SKM-1 (cell line): Measurements from ENCODE around the gene SAPCD2.
A peak's percentile ranks its signal among the peaks of the same experiment; 100 is the strongest.
"Not testable (repeated sequence)": the region's sequence is repeated elsewhere in the genome, so short reads cannot be mapped to it uniquely, and the experiment has no call there.

Source experiments
- DNase-seq: peaks from one replicate; lab custom pipeline; 2025; ENCODE audit not compliant: unreplicated experiment; lab: John Stamatoyannopoulos, UW

SAPCD2 gene

GRCh38 chr9:137070201-137070905 lies at the start of gene SAPCD2:
Gene SAPCD2 (minus strand): TSS chr9:137070557. CDS start chr9:137070460, 97 bp downstream.
- DNase-seq: peak; percentile 80

GRCh38 chr9:137118092-137118603 lies 47.8 kb upstream of the SAPCD2 start:
- not testable (repeated sequence) for DNase-seq

GRCh38 chr9:137117269-137117731 lies 46.9 kb upstream of the SAPCD2 start:
- no peak for DNase-seq

GRCh38 chr9:137116728-137117127 lies 46.4 kb upstream of the SAPCD2 start:
- DNase-seq: no peak

- no peak for DNase-seq
Measured at GRCh38 chr9:137116027-137116507, 45.7 kb upstream of the SAPCD2 start.

GRCh38 chr9:137115394-137116026 lies 45.2 kb upstream of the SAPCD2 start:
- no peak for DNase-seq

GRCh38 chr9:137114613-137115393 lies 44.4 kb upstream of the SAPCD2 start, which contains the start of gene DPP7:
Gene DPP7 (minus strand): TSS chr9:137114733. CDS start chr9:137114713, 20 bp downstream.
- DNase-seq: peak; percentile 25

GRCh38 chr9:137114220-137114612 lies 43.9 kb upstream of the SAPCD2 start:
- no peak for DNase-seq

GRCh38 chr9:137113385-137114159 lies 43.2 kb upstream of the SAPCD2 start:
- DNase-seq: no peak

GRCh38 chr9:137112564-137113384 lies 42.4 kb upstream of the SAPCD2 start:
- DNase-seq: no peak

- no peak for DNase-seq
Measured at GRCh38 chr9:137111788-137112563, 41.6 kb upstream of the SAPCD2 start.

GRCh38 chr9:137110911-137111787 lies 40.8 kb upstream of the SAPCD2 start:
- no peak for DNase-seq

GRCh38 chr9:137110147-137110910 lies 40.0 kb upstream of the SAPCD2 start:
- no peak for DNase-seq

- DNase-seq: no peak
Measured at GRCh38 chr9:137109250-137110146, 39.1 kb upstream of the SAPCD2 start.

GRCh38 chr9:137108608-137109249 lies 38.4 kb upstream of the SAPCD2 start:
- no peak for DNase-seq

- DNase-seq: no peak
Measured at GRCh38 chr9:137107982-137108381, 37.6 kb upstream of the SAPCD2 start.
